ENCODE measurements around the gene ATG9B. TPM values are rescaled to one million over a fixed set of nuclear protein-coding genes. Genes with fewer than 3 reads are reported as not detected.

ATG9B gene
- total and polyA plus RNA-seq, 2 of the 13 experiments (the other 11 are each of a cell fraction or from before 2014, with no cell fraction given) = 0.24 TPM; not detected in 1

DNA sequence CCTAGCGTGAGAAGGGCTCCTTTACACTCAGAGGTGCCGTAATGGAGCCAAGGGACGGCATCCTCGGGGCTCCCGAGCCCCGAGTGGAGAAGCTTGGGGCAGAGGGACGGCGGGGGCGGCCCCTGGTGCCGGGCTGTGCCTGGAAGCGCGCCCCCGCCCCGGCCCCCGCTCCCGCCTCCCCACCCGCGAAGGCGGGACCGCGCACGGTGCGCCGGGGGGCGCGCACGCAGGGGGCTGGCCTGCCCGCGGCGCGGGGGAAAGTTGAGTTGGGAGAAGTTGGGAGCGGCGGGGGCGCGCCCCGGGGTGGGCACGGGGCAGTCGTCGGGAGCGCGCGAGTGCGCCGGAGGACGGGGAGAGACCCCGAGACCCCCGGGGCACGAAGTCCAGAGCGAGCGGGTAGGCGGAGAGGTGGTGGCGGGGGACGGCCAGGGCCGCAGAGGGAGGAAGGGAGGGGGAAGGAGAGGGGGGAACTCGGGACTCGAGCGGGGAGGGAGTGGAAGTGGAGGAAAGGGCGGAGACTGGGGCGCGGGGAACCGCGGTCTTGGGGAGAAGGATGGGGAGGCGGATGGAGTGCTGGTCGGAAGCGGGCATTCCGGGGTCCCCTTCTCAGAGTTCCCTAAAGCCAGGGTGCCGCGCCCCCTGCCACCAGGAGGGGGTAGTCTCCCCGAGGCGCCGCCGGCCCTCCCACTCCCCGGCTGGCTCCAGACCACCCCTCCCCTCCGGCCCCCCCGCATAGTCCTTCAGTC, 35.2 kb upstream of the ATG9B start, which contains the start of gene SLC4A2 (continued):
- TF ChIP-seq PHF20 (CRISPR knock-in tag; IDR thresholded peaks at IDR 0.05) (no peak), HNF4A (CRISPR knock-in tag; IDR thresholded peaks at IDR 0.05) (no peak), SKI (IDR thresholded peaks at IDR 0.05; ENCODE audit: partially characterized antibody) (no peak), EZH2 (conservative IDR thresholded peaks at IDR 0.05; ENCODE audit: low read depth, low read length) (no peak), ZNF615 (CRISPR knock-in tag; IDR thresholded peaks at IDR 0.05; ENCODE audit: borderline replicate concordance) (no peak), KLF9 (CRISPR knock-in tag; IDR thresholded peaks at IDR 0.05; ENCODE audit: low read depth) (no peak), ZNF678 (CRISPR knock-in tag; IDR thresholded peaks at IDR 0.05) (no peak), ZBTB8A (CRISPR knock-in tag; IDR thresholded peaks at IDR 0.05; ENCODE audit: borderline replicate concordance, low read depth) (no peak), ZNF83 (CRISPR knock-in tag; IDR thresholded peaks at IDR 0.05; ENCODE audit: borderline replicate concordance) (peak; percentile 32; the same call in 1 of the 2 replicates), SRF (IDR thresholded peaks at IDR 0.05; ENCODE audit: low read depth, low read length) (no peak)
- TF ChIP-seq, protein P1, sequence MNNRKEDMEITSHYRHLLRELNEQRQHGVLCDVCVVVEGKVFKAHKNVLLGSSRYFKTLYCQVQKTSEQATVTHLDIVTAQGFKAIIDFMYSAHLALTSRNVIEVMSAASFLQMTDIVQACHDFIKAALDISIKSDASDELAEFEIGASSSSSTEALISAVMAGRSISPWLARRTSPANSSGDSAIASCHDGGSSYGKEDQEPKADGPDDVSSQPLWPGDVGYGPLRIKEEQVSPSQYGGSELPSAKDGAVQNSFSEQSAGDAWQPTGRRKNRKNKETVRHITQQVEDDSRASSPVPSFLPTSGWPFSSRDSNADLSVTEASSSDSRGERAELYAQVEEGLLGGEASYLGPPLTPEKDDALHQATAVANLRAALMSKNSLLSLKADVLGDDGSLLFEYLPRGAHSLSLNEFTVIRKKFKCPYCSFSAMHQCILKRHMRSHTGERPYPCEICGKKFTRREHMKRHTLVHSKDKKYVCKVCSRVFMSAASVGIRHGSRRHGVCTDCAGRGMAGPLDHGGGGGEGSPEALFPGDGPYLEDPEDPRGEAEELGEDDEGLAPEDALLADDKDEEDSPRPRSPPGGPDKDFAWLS (CRISPR knock-in tag; IDR thresholded peaks at IDR 0.05; ENCODE audit: borderline replicate concordance) = no peak
- TF ChIP-seq, protein P2, sequence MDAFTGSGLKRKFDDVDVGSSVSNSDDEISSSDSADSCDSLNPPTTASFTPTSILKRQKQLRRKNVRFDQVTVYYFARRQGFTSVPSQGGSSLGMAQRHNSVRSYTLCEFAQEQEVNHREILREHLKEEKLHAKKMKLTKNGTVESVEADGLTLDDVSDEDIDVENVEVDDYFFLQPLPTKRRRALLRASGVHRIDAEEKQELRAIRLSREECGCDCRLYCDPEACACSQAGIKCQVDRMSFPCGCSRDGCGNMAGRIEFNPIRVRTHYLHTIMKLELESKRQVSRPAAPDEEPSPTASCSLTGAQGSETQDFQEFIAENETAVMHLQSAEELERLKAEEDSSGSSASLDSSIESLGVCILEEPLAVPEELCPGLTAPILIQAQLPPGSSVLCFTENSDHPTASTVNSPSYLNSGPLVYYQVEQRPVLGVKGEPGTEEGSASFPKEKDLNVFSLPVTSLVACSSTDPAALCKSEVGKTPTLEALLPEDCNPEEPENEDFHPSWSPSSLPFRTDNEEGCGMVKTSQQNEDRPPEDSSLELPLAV (CRISPR knock-in tag; conservative IDR thresholded peaks at IDR 0.05; ENCODE audit: low read depth) = no peak
- TF ChIP-seq, protein P3, sequence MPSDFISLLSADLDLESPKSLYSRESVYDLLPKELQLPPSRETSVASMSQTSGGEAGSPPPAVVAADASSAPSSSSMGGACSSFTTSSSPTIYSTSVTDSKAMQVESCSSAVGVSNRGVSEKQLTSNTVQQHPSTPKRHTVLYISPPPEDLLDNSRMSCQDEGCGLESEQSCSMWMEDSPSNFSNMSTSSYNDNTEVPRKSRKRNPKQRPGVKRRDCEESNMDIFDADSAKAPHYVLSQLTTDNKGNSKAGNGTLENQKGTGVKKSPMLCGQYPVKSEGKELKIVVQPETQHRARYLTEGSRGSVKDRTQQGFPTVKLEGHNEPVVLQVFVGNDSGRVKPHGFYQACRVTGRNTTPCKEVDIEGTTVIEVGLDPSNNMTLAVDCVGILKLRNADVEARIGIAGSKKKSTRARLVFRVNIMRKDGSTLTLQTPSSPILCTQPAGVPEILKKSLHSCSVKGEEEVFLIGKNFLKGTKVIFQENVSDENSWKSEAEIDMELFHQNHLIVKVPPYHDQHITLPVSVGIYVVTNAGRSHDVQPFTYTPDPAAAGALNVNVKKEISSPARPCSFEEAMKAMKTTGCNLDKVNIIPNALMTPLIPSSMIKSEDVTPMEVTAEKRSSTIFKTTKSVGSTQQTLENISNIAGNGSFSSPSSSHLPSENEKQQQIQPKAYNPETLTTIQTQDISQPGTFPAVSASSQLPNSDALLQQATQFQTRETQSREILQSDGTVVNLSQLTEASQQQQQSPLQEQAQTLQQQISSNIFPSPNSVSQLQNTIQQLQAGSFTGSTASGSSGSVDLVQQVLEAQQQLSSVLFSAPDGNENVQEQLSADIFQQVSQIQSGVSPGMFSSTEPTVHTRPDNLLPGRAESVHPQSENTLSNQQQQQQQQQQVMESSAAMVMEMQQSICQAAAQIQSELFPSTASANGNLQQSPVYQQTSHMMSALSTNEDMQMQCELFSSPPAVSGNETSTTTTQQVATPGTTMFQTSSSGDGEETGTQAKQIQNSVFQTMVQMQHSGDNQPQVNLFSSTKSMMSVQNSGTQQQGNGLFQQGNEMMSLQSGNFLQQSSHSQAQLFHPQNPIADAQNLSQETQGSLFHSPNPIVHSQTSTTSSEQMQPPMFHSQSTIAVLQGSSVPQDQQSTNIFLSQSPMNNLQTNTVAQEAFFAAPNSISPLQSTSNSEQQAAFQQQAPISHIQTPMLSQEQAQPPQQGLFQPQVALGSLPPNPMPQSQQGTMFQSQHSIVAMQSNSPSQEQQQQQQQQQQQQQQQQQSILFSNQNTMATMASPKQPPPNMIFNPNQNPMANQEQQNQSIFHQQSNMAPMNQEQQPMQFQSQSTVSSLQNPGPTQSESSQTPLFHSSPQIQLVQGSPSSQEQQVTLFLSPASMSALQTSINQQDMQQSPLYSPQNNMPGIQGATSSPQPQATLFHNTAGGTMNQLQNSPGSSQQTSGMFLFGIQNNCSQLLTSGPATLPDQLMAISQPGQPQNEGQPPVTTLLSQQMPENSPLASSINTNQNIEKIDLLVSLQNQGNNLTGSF (CRISPR knock-in tag; IDR thresholded peaks at IDR 0.05) = no peak
- TF ChIP-seq, protein P4, sequence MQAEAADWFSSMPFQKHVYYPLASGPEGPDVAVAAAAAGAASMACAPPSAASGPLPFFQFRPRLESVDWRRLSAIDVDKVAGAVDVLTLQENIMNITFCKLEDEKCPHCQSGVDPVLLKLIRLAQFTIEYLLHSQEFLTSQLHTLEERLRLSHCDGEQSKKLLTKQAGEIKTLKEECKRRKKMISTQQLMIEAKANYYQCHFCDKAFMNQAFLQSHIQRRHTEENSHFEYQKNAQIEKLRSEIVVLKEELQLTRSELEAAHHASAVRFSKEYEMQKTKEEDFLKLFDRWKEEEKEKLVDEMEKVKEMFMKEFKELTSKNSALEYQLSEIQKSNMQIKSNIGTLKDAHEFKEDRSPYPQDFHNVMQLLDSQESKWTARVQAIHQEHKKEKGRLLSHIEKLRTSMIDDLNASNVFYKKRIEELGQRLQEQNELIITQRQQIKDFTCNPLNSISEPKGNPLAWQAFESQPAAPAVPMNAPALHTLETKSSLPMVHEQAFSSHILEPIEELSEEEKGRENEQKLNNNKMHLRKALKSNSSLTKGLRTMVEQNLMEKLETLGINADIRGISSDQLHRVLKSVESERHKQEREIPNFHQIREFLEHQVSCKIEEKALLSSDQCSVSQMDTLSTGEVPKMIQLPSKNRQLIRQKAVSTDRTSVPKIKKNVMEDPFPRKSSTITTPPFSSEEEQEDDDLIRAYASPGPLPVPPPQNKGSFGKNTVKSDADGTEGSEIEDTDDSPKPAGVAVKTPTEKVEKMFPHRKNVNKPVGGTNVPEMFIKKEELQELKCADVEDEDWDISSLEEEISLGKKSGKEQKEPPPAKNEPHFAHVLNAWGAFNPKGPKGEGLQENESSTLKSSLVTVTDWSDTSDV (CRISPR knock-in tag; IDR thresholded peaks at IDR 0.05) = no peak
- TF ChIP-seq, protein P5, sequence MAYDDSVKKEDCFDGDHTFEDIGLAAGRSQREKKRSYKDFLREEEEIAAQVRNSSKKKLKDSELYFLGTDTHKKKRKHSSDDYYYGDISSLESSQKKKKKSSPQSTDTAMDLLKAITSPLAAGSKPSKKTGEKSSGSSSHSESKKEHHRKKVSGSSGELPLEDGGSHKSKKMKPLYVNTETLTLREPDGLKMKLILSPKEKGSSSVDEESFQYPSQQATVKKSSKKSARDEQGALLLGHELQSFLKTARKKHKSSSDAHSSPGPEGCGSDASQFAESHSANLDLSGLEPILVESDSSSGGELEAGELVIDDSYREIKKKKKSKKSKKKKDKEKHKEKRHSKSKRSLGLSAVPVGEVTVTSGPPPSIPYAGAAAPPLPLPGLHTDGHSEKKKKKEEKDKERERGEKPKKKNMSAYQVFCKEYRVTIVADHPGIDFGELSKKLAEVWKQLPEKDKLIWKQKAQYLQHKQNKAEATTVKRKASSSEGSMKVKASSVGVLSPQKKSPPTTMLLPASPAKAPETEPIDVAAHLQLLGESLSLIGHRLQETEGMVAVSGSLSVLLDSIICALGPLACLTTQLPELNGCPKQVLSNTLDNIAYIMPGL (CRISPR knock-in tag; IDR thresholded peaks at IDR 0.05; ENCODE audit: borderline replicate concordance in 1 of 2, low read depth in 1 of 2) = peak; percentile 2; a peak in 1 of 4 replicates
